ENCODE data around the gene TACC2.

Gene TACC2

GRCh38 chr10:122295451-122295809 is 306.5 kb downstream of the TACC2 start:
- TF ChIP-seq CTCF (IDR thresholded peaks at IDR 0.05; ENCODE audit: insufficient read depth, missing control alignments) = no peak
- FAIRE-seq (no peak), DNase-seq (ENCODE audit: insufficient read length, low spot score) (no peak)

- FAIRE-seq (no peak), DNase-seq (ENCODE audit: insufficient read length, low spot score) (no peak)
- TF ChIP-seq CTCF (IDR thresholded peaks at IDR 0.05; ENCODE audit: insufficient read depth, missing control alignments) = no peak
Measured at GRCh38 chr10:122296363-122297120, 307.6 kb downstream of the TACC2 start.

- DNase-seq (ENCODE audit: insufficient read length, low spot score) (no peak), FAIRE-seq (no peak)
- TF ChIP-seq CTCF (IDR thresholded peaks at IDR 0.05; ENCODE audit: insufficient read depth, missing control alignments) = no peak
Measured at GRCh38 chr10:122297583-122297982, 308.6 kb downstream of the TACC2 start.

GRCh38 chr10:122298206-122298597 is 309.2 kb downstream of the TACC2 start:
- TF ChIP-seq CTCF (IDR thresholded peaks at IDR 0.05; ENCODE audit: insufficient read depth, missing control alignments) = no peak
- DNase-seq (ENCODE audit: insufficient read length, low spot score) (no peak), FAIRE-seq (no peak)

GRCh38 chr10:122298598-122299301 is 309.8 kb downstream of the TACC2 start:
- TF ChIP-seq CTCF (IDR thresholded peaks at IDR 0.05; ENCODE audit: insufficient read depth, missing control alignments) = peak; percentile 86
- DNase-seq (ENCODE audit: insufficient read length, low spot score) = peak; percentile 41
- FAIRE-seq = no peak

- DNase-seq (ENCODE audit: insufficient read length, low spot score) = no peak
- no peak for TF ChIP-seq CTCF (IDR thresholded peaks at IDR 0.05; ENCODE audit: insufficient read depth, missing control alignments)
Measured at GRCh38 chr10:122299423-122300075, 310.6 kb downstream of the TACC2 start.

More at GRCh38 chr10:122299423-122300075, 310.6 kb downstream of the TACC2 start:
- FAIRE-seq = no peak

Measured in D721Med (cell line).